Right atrium auricular region (tissue), 2 donors: ENCODE results near the gene ANO4. TPM values are rescaled to one million over a fixed set of nuclear protein-coding genes. Genes with fewer than 3 reads are reported as not detected.
"Not testable (repeated sequence)": the region's sequence is repeated elsewhere in the genome, so short reads cannot be mapped to it uniquely, and the experiment has no call there.

Source experiments
- DNase-seq: peaks from one replicate; pipeline ENCODE4 v3.0.0-alpha.2; 2019; ENCODE audit warnings: low spot score
- H3K27ac ChIP-seq, 2 donors: fragments of 200-600 bp; sonication (generic); 1 replicate in 1 of 2; 2 replicates in 1 of 2; pipeline ENCODE4 v1.5.1; 2016 to 2019
- H3K27me3 ChIP-seq, 2 donors: fragments of 200-600 bp; sonication (generic); one replicate each; pipeline versions ENCODE4 v1.5.1 to v1.6.0; 2017 to 2019
- H3K36me3 ChIP-seq: fragments of 200-600 bp; sonication (generic); one replicate; pipeline ENCODE4 v1.5.1; 2016
- H3K4me1 ChIP-seq, 2 donors: fragments of 200-600 bp; sonication (generic); one replicate each; pipeline versions ENCODE4 v1.5.1 to v1.6.0; 2017 to 2019
- H3K4me3 ChIP-seq, 2 donors: fragments of 200-600 bp; sonication (generic); 1 replicate in 1 of 2; 2 replicates in 1 of 2; pipeline ENCODE4 v1.5.1; 2017 to 2019; ENCODE audit warnings: mild to moderate bottlenecking in 1 of 2, moderate library complexity in 1 of 2
- H3K9me3 ChIP-seq, 2 donors: fragments of 200-600 bp; sonication (generic); one replicate each; pipeline ENCODE4 v1.5.1; 2019
- CTCF ChIP-seq, 2 donors: fragments of 200-600 bp; sonication (generic); IDR thresholded peaks; one replicate each; pipeline ENCODE4 v1.5.1; 2019; ENCODE audit warnings: antibody characterized with exemption in 2 of 2
- total RNA-seq, 2 donors: library from RNA; depleted of rRNA; stranded (reverse); fragments of >200 nt; gene quantifications; one replicate each; pipeline ENCODE4 v1.1.0, GENCODE V29; 2016

The ANO4 gene
- total RNA-seq, 2 donors from 2014 or later: 0.47 TPM; not detected in 1

DNA sequence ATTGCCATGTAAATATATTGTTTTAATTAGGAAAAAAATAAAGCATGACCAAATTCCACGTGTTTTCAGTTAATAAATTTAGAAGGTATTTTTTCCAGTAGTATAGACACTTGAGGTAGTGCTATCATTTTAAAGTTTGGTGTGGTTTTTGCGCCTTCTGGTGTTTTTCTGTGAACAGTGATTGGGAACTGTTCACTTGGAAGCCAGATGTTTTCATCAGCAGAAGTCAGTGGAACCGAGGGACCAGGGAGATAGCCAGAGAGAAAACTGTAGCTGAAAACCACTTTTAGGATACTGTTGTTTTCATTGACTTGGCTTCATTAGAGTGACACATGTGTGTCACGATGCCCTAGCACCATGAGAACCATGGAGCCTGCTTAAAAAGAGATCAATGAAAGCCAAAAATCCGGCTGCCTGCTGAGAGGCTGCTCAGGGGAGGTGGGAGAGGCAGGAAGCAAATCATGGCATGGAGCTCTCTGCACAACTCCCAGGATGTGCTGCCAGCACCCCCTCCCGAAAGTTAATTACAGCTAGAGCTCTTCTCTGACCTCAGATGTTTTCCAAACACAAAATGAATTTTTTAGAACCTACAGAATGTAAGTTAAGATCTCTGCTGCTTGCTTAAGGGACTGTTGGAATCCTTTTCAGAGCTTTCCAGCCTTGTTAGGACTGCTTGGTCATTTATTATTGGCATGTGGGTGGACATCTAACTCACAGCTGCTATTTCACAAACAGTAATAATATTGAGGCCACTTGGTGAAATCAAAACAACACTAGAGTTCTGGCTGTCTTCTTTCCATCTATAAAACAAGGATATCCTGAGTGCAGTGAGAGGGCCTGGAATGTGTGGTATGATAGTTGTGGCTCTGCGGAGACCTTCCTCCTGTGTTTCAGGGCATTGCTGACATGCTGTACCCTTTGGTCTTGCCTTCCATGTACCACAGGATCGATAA lies 192.3 kb downstream of the ANO4 start:
- no peak for TF ChIP-seq CTCF (IDR thresholded peaks at IDR 0.05)
- no peaks in the 10 kb centered on the region for H3K4me1 ChIP-seq
- H3K27ac ChIP-seq: no peak overlapping the region
- H3K4me3 ChIP-seq: no peak overlapping the region
- no peaks in the 10 kb centered on the region for H3K27me3 ChIP-seq
- H3K36me3 ChIP-seq: no peaks in the 10 kb centered on the region
- no peak for DNase-seq
- no peaks in the 10 kb centered on the region for H3K9me3 ChIP-seq

DNA sequence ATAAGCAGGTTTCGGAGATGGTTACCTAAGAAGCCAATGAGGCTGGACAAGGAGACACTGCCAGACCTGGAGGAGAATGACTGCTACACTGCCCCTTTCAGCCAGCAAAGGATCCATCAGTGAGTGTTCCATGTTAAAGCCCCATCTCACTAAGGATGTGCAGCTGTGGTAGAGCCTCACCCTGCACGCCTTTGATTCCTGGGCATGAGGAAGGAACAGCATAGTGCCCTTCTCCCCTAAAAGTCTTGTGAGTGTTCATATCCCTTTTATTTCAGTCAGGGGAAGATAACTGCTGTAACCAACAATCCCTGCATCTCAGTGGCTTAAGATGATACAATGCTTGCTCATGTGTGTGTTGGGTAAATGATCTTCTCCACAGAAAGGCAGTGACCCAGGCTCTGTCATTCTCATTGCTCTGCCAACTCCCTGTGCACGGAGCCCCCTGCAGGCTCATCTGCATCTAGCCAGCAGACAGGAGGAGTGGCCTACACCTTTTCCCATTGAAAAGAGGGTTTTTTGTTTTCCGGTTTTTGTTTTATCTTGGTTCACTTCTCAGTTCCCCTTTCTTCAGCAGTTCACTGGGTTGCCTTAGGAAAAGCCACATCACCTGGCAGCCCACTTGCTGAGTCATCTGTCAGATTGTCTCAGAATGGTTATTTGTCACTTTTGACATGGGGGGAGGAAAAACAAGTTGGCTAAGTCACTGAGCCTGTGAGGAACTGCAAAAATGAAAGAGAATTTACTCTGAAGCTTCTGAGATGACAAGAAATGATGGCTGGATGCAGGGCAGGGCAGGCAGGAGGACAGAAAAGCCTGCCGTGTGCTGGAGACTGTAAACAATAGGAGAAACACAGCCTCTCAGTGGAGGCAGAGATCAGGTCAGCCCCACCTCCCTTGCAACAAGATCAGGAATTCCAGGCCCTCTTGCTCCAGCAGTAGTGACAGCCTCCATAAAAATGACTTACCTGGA lies 193.3 kb downstream of the ANO4 start:
- H3K4me3 ChIP-seq: no peak overlapping the region
- no peaks in the 10 kb centered on the region for H3K4me1 ChIP-seq
- no peak for TF ChIP-seq CTCF (IDR thresholded peaks at IDR 0.05)
- H3K9me3 ChIP-seq: no peaks in the 10 kb centered on the region
- no peak overlapping the region for H3K27ac ChIP-seq
- H3K27me3 ChIP-seq: no peaks in the 10 kb centered on the region
- DNase-seq: no peak
- H3K36me3 ChIP-seq: no peaks in the 10 kb centered on the region

GRCh38 chr12:100989509-100989908 lies 194.9 kb downstream of the ANO4 start:
- H3K4me3 ChIP-seq, DNase-seq, H3K4me1 ChIP-seq, H3K27ac ChIP-seq, H3K27me3 ChIP-seq, H3K36me3 ChIP-seq, H3K9me3 ChIP-seq: not testable (repeated sequence)

GRCh38 chr12:100991102-100991501 lies 196.5 kb downstream of the ANO4 start:
- Histone ChIP-seq H3K27me3 (no peaks in the 10 kb centered on the region), H3K9me3 (no peaks in the 10 kb centered on the region), H3K27ac (no peak overlapping the region), H3K4me1 (no peaks in the 10 kb centered on the region), H3K36me3 (no peaks in the 10 kb centered on the region), H3K4me3 (no peak overlapping the region)
- DNase-seq: no peak
- TF ChIP-seq CTCF (IDR thresholded peaks at IDR 0.05): no peak

DNA sequence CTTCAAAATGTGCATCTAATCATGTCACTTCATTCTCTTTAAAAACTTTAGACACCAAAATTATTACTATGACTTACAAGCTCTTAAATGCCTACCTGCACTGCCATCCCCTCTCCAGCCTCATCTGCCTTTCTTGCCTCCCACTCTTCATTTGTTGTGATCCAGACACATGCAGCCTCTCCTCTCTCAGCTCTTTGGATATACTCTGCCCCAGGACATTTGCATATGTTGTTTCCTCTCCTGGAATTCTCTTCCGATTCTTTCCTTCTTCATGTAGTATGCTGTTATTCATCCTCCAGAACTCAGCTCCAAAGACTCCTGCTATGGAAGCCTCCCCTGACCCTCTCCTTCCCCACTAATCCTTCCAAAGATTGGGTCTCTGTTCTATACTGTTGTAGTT lies 197.6 kb downstream of the ANO4 start:
- H3K4me3 ChIP-seq: no peak overlapping the region
- H3K4me1 ChIP-seq: no peaks in the 10 kb centered on the region
- no peak for TF ChIP-seq CTCF (IDR thresholded peaks at IDR 0.05)
- no peaks in the 10 kb centered on the region for H3K27me3 ChIP-seq
- H3K27ac ChIP-seq: no peak overlapping the region
- no peaks in the 10 kb centered on the region for H3K9me3 ChIP-seq
- H3K36me3 ChIP-seq: no peaks in the 10 kb centered on the region
- DNase-seq: no peak

DNA sequence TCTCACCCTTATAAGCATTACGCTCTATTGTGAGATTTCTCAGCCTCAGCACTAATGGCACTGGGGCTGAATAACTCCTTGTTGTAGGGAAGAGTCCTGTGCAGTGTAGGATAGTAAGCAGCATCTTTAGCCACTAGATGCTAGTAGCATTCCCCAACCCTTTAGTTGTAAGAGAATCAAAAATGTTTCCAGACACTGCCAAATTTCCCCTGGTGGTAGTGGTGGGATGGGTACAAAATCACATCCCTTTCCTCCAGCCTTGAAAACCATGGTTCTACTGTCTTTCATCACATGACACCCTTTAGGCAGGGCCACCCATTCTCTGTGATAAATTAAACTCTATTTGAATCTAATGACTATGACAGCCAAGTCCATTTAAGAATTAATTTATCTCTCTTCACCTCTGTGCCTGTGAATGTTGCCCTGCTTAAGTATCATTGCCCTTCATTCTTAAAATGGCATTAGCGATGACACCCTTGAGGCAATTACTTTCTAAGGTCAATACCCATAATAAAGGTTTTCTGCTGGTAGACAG lies 199.4 kb downstream of the ANO4 start:
- DNase-seq: no peak
- TF ChIP-seq CTCF (IDR thresholded peaks at IDR 0.05): no peak
- Histone ChIP-seq H3K27me3 (no peaks in the 10 kb centered on the region), H3K4me1 (no peaks in the 10 kb centered on the region), H3K27ac (no peak overlapping the region), H3K4me3 (no peak overlapping the region), H3K36me3 (no peaks in the 10 kb centered on the region), H3K9me3 (no peaks in the 10 kb centered on the region)
